Measurements from ENCODE around the gene C4BPA.

Gene C4BPA

GRCh38 chr1:207124389-207124788, 20.4 kb downstream of the C4BPA start:
- DNase-seq (ENCODE audit: low read depth in 2 of 2), result no peak

DNA sequence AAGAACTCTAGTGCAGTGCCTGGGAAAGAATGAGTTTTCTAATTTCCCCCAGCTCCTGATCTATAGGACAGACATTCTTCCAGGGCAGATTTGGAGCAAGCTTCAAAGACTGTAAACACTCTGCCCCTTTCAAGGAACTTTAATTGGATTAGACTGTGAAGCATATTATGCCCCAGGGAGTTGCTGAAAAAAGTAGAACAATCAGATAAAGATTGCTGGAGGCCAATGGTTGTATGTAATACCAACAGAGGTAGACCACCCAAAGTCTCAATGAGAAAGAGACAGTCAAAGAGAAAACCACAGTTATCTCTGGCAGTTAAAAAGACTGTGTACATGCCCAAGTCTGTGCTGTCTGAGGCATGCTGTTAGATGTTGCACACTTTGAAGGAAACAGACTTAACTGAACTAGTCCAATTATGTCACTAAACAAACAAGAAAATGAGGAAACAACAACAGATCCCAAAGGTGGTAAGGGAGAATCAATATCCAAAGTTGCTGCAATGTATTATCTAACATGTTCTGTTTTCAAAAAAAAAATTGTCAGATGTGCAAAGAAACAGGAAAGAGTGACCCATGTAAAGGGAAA, 24.4 kb downstream of the C4BPA start:
- no peak for DNase-seq (ENCODE audit: low read depth in 2 of 2)

DNA sequence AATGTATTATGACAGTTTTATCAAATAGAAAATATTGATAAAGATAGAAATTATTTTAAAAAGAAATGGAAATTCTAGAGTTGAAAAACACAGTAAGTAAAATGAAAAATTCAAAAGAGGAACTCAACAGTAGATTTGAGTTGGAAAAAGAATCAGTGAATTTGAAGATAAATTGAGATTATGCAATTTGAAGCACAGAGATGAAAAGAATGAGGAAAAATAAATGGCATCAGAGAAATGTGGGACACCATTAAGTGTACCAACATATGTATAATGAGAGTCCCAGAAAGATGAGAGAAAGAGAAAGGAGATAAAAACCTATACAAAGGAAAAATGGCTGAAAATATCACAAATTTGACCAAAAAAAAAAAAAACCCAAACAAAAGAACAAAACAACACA, 25.0 kb downstream of the C4BPA start:
- no peak for DNase-seq (ENCODE audit: low read depth in 2 of 2)

GRCh38 chr1:207130252-207131036, 26.4 kb downstream of the C4BPA start:
- no peak for DNase-seq (ENCODE audit: low read depth in 2 of 2)

- DNase-seq (ENCODE audit: low read depth in 2 of 2), result no peak
These were observed 27.1 kb downstream of the C4BPA start for GRCh38 chr1:207131163-207131562.

GRCh38 chr1:207134581-207134980, 30.5 kb downstream of the C4BPA start:
- DNase-seq (ENCODE audit: low read depth in 2 of 2), result no peak

DNA sequence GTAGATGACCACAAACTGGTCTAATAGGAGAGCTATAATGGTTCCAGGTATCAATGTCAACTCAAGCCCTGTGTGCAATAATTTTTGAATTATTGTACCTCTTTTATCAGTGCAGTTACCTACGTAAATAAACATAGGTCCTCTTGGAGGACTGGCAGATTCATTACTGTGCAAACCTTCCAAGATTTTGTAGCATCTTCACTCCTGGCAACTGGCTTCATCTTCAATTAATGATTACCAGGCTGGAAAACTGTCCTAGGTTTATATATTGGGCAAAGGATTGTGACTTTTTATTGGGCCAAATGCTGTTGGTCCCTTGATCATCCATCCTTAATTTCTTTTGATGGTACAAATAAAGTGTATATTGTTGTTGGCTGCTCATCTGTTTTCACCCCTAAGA, 35.6 kb downstream of the C4BPA start:
- no peak for DNase-seq (ENCODE audit: low read depth in 2 of 2)

DNA sequence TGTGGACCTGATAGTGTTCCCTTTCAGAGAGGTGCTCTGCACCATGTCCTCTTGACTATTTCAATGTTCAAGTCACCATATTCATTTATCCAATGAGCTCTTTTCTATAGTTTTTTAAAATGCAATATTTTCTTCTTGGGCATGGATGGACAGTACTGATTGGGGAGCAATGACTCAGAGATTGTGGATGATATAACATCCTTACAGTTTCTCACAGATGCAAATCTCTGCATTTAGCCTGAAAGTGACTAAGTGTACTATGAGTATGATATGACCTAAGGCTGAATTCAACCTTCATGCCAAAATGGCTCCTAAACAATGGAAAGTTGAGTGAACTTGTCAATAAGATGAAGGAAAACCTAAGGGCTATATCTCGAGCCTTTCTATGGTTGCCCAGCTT, 36.5 kb downstream of the C4BPA start:
- no peak for DNase-seq (ENCODE audit: low read depth in 2 of 2)

DNA sequence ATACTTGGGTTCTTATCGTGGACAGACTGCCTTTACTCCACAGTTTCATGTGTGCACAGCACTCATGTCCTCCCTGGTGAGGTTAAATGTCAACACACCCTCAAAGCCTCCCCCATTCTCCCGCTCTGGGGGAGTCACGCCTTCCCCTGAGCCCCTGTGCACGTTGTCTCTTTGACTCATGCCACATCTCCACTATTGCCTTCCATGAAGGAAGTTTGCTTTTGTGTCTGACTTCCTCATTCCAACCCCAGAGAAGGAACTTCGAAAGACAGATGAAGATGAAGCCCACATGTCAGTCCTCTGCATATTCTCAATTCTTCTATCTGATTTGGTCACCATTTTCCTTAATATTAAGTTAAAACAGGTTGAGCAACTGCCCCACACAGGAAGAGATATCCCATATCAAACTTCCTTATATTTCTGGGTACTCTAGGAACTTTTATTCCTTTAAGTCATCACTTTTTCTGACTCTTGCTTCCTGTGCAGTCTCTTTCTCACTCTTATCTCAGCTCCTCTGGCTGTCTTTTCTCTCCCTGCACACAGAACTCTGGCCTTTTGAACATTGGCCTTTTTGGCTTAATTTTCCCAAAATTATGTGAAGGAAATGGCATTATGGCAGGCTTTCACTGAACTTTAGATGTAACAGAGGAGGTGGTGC, 41.5 kb downstream of the C4BPA start:
- no peak for DNase-seq (ENCODE audit: low read depth in 2 of 2)

DNA sequence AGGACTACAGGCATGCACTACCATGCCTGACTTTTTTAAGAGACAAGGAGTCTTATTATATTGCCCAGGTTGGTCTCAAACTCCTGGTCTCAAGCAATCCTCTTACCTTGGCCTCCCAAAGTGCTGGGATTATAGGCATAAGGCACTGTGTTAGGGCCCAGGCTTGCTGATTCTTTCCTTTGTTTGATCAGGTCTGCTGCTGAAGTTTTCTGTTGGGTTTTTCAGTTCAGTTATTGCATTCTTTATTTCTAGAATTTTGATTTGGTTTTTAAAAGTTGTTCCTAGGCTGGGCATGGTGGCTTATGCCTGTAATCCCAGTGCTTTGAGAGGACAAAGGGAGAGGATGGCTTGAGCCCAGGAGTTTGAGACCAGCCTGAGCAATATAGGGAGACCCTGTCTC, 47.9 kb downstream of the C4BPA start:
- no peak for DNase-seq (ENCODE audit: low read depth in 2 of 2)

GRCh38 chr1:207152792-207153468, 48.9 kb downstream of the C4BPA start:
- DNase-seq (ENCODE audit: low read depth in 2 of 2), result no peak

DNA sequence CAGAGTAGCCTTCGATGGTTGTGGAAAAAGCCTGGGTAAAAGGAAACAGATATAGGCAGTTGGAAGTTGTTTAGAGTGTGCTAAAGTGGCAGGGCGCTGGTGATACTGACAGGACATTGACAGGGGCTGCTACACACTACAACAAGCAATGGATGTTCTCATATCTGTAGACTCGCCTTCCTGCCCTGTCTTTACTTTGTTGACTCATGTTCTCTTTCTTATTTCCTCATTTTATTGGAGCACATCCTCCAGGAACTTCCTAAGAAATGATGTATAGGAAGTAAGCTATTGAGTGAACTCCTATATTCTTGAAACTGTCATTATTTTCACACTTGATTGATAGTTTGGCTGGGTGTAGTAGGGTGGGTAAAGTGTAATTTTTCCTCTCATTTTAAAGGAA, 51.0 kb downstream of the C4BPA start:
- DNase-seq (ENCODE audit: low read depth in 2 of 2), result no peak

DNA sequence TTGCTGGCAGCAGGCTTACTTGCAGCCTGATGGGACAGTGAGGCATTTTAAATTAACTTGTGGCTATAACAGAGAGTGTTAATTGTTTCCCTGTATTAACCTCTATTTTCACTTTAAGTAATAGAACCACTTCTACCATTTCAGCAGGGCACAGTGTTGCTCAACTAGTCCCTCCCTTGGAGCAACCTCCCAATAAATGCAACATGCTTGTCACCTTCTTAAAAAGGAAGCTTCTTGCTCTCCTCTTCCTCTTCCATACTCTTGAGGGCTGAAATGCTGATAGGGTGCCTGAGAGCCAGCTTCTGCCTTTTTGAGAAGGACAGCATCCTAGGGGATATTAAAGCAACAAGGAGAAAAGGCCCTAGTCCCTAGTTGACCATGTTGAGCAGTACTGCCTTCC, 52.1 kb downstream of the C4BPA start:
- no peak for DNase-seq (ENCODE audit: low read depth in 2 of 2)

GRCh38 chr1:207156826-207157225, 52.8 kb downstream of the C4BPA start:
- DNase-seq (ENCODE audit: low read depth in 2 of 2), result no peak

DNA sequence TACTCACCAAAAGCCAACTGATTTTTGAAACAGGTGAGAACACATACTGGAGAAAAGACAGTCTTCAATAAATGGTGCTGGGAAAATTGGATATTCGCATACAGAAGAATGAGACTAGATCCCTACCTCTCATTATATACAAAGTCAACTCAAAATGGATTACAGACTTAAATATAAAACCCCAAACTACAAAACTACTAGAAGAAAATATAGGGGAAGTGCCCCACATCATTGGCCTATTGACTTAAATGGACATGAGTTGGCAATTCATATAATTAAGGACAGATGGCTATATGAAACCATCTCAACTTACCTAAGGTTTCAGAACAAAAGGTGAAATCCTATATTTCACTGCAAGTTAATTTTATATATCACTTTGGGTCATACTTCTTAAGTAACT, 60.1 kb downstream of the C4BPA start:
- no peak for DNase-seq (ENCODE audit: low read depth in 2 of 2)

DNA sequence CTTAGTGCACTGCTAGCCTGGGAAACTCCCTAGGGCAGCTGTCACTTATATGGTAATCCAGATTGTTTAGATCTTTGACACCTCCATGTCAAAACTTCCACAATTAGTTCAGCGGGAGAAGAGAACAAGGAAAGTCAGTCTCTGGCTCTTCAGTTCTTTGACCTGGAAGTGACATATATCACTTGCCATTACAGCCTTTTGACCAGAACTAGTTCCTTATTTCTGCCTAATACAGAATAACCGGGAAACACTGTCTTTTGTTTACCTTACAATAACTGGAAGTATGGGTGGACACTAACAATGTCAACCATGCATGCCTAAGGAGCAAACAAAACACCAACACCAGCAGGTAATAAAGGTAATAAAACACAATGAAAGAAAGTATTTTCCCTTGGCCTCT, 68.3 kb downstream of the C4BPA start:
- DNase-seq (ENCODE audit: low read depth in 2 of 2), result no peak

DNA sequence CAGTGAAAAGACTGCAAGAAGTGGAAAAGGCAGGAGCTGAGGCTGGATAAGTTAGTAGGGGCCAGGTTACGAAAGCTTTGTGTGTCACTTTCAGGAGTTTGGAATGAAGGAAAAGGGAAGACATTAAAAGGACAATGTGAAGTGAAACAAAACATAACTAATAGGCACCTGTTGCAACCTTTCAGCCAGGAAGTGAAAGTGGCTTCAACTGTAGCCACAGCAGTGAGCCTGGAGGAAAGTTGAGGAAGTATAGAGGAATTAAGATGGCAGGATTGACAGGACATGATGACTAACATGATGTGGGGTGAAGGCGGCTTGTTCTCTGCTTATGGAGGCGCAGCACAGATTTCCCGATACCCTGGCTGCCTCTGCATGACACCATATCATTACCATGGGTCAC, 68.9 kb downstream of the C4BPA start:
- no peak for DNase-seq (ENCODE audit: low read depth in 2 of 2)

DNA sequence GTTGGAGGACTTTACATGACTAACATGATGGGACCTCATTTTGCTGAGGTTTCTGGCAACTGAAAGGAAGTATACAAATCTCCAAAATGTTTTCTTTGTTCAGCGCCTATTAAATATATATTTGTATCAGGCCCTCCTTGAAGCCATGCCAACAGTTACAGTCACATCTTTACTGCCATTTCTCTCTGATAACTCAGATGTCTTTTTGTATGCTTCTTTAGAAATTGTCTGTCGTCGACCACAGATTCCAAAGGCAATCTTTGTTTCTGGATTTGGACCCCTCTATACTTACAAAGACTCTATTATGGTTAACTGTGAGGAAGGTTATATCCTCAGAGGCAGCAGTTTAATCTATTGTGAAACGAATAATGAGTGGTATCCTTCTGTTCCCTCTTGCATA, 69.4 kb downstream of the C4BPA start:
- DNase-seq (ENCODE audit: low read depth in 2 of 2), result no peak

GRCh38 chr1:207174913-207175312, 70.9 kb downstream of the C4BPA start:
- no peak for DNase-seq (ENCODE audit: low read depth in 2 of 2)

DNA sequence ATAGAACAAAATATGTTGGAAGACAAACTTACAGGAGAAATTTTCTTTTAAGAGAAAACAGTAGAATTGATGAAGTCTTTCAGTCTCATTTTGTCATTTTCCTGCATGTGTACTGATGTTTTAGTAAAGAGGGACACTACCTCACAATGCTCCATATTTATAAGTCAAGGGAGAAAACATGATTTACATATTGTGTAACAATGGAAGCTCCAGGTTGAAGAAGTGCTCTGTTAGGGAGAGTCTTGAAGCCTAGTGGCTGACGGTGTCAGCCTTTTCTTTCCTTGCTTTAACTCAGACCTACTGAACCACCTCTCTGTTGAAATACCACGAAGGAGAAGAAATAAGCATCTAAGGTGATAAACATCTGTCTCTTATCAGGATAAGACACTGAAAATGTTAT, 75.0 kb downstream of the C4BPA start:
- DNase-seq (ENCODE audit: low read depth in 2 of 2), result no peak

- DNase-seq (ENCODE audit: low read depth in 2 of 2), result no peak
These were observed 77.8 kb downstream of the C4BPA start for GRCh38 chr1:207181847-207182246.

DNA sequence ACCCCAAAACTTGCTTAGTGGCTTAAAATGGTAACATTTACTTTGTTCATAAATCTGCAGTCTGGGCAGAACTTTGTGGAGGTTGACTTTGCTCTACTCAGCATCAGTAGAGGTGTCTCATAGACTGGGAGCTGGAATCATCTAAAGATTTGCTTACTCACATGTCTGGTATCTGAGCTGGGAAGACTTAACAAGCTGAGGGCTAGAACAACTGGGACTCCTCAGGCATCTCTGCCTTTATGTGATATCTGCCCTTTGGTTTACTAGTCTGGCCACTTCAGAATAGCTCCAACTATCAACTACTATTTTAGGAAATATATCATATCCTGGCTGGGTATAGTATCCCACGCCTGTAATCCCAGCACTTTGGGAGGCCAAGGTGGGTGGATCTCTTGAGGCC, 82.5 kb downstream of the C4BPA start:
- DNase-seq (ENCODE audit: low read depth in 2 of 2), result no peak

DNA sequence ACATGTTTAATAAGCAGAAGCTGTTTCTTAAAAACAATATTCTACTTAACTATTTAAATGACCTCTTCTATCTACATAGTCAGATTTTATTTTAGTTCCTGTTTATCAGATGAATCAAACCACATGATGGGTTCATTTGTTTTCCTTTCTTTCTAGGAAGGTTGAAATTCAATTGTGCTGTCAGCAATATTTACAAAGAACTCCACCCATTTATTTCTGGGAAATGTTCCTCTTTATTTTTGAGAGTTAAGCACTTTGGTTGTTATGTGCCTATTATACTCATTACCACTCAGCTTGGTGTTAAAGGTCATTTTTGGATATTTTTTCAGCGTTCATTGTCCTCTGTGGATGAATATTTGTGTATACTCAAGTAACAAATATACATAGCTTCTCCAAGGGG, 84.9 kb downstream of the C4BPA start:
- no peak for DNase-seq (ENCODE audit: low read depth in 2 of 2)
